Neural cell (in vitro differentiated cells): ENCODE data around the gene HNF1B. TPM values are rescaled to one million over a fixed set of nuclear protein-coding genes. Genes with fewer than 3 reads are reported as not detected.

ENCODE experiments used
- H2AFZ ChIP-seq: fragments of 200-600, 300-800 bp; sonication (generic), shearing (Covaris generic); 2 replicates; pipeline ENCODE4 v1.6.0; 2014; ENCODE audit warnings: low read depth, mild to moderate bottlenecking, antibody characterized with exemption, low read length, moderate library complexity
- H3F3A ChIP-seq: fragments of 200-600 bp; shearing (Covaris generic); 2 replicates; pipeline ENCODE4 v1.6.1; 2016; ENCODE audit warnings: mild to moderate bottlenecking, moderate library complexity, mixed read lengths, antibody characterized with exemption, low read length; ENCODE audit not compliant: insufficient read depth, poor library complexity, severe bottlenecking
- H3K27ac ChIP-seq: fragments of 200-600, 300-800 bp; sonication (generic), shearing (Covaris generic); 2 replicates; pipeline ENCODE4 v1.5.1; 2014; ENCODE audit warnings: mild to moderate bottlenecking, low read length, moderate library complexity
- H3K27me3 ChIP-seq: fragments of 300-800, 200-600 bp; sonication (generic), shearing (Covaris generic); 2 replicates; pipeline ENCODE4 v1.6.0; 2014; ENCODE audit warnings: mild to moderate bottlenecking, low read depth, low read length, moderate library complexity; ENCODE audit not compliant: insufficient read depth
- H3K36me3 ChIP-seq: fragments of 300-800, 200-600 bp; sonication (generic), shearing (Covaris generic); 2 replicates; pipeline ENCODE4 v1.5.1; 2014; ENCODE audit warnings: mild to moderate bottlenecking, antibody characterized with exemption, low read length, moderate library complexity; ENCODE audit not compliant: insufficient read depth
- H3K4me2 ChIP-seq: fragments of 300-800, 200-600 bp; sonication (generic), shearing (Covaris generic); 2 replicates; pipeline ENCODE4 v1.6.0; 2014; ENCODE audit warnings: mild to moderate bottlenecking, low read length
- H3K4me3 ChIP-seq: fragments of 300-800, 200-600 bp; sonication (generic), shearing (Covaris generic); 2 replicates; pipeline ENCODE4 v1.5.1; 2014; ENCODE audit warnings: mild to moderate bottlenecking, low read length, moderate library complexity
- H3K79me2 ChIP-seq: fragments of 200-600 bp; shearing (Covaris generic); replicated peaks from 2 replicates; pipeline ENCODE4 v1.6.0; 2014; ENCODE audit warnings: mild to moderate bottlenecking, low read length, moderate library complexity; ENCODE audit not compliant: insufficient read depth
- H3K9ac ChIP-seq: fragments of 300-800, 200-600 bp; sonication (generic), shearing (Covaris generic); 2 replicates; pipeline ENCODE4 v1.6.1; 2016; ENCODE audit warnings: mild to moderate bottlenecking, low read length, mixed read lengths
- H3K9me2 ChIP-seq: fragments of 200-600 bp; shearing (Covaris generic); 2 replicates; pipeline ENCODE4 v1.6.1; 2016; ENCODE audit warnings: mild to moderate bottlenecking, low read length, mixed read lengths; ENCODE audit not compliant: insufficient read depth
- H3K9me3 ChIP-seq: fragments of 200-600, 300-800 bp; sonication (generic), shearing (Covaris generic); 2 replicates; pipeline ENCODE4 v1.6.1; 2016; ENCODE audit warnings: mild to moderate bottlenecking, mixed run types, low read length, moderate library complexity, mixed read lengths
- H4K20me1 ChIP-seq: fragments of 200-600 bp; shearing (Covaris generic); 2 replicates; pipeline ENCODE4 v1.6.1; 2016; ENCODE audit warnings: mild to moderate bottlenecking, mixed run types; ENCODE audit not compliant: insufficient read depth
- EP300 ChIP-seq: fragments of 450-650 bp; conservative IDR thresholded peaks from 2 replicates; pipeline ENCODE4 v1.6.1; 2014; ENCODE audit warnings: antibody characterized with exemption, mild to moderate bottlenecking, moderate library complexity; ENCODE audit not compliant: poor library complexity, severe bottlenecking
- EZH2 ChIP-seq: fragments of 200-600, 300-800 bp; shearing (Covaris generic), sonication (generic); IDR thresholded peaks from 2 replicates; pipeline ENCODE4 v1.6.1; 2014; ENCODE audit warnings: antibody characterized with exemption, low read length, borderline replicate concordance, mild to moderate bottlenecking; ENCODE audit not compliant: insufficient read depth, poor library complexity, severe bottlenecking
- MXI1 ChIP-seq: fragments of 450-650 bp; conservative IDR thresholded peaks from 2 replicates; pipeline ENCODE4 v1.6.1; 2014; ENCODE audit warnings: antibody characterized with exemption, mild to moderate bottlenecking; ENCODE audit not compliant: poor library complexity, severe bottlenecking
- POLR2AphosphoS5 ChIP-seq: IDR thresholded peaks from 2 replicates; pipeline ENCODE4 v1.6.1; 2012
- RAD21 ChIP-seq: fragments of 450-650 bp; conservative IDR thresholded peaks from 2 replicates; pipeline ENCODE4 v1.6.1; 2014; ENCODE audit warnings: antibody characterized with exemption, mild to moderate bottlenecking, moderate library complexity
- SMC3 ChIP-seq: fragments of 450-650 bp; conservative IDR thresholded peaks from 2 replicates; pipeline ENCODE4 v1.6.1; 2014; ENCODE audit warnings: antibody characterized with exemption, mild to moderate bottlenecking, moderate library complexity; ENCODE audit not compliant: poor library complexity
- TAF1 ChIP-seq: IDR thresholded peaks from 2 replicates; pipeline ENCODE4 v1.6.1; 2012; ENCODE audit warnings: low read depth
- polyA plus RNA-seq: library from polyadenylated mRNA; depleted of rRNA; stranded (reverse); fragments of >200 nt; gene quantifications from 2 replicates; pipeline ENCODE4 v1.2.3, GENCODE V29; 2014
- TF ChIP-seq, protein P1 (sequence below): fragments of 450-650 bp; IDR thresholded peaks from 2 replicates; pipeline ENCODE4 v1.5.1; 2014; ENCODE audit warnings: antibody characterized with exemption, mild to moderate bottlenecking, moderate library complexity; ENCODE audit not compliant: poor library complexity, severe bottlenecking
- TF ChIP-seq, protein P2 (sequence below): IDR thresholded peaks from 2 replicates; pipeline ENCODE4 v1.6.1; 2012; ENCODE audit warnings: borderline replicate concordance

Gene HNF1B
- polyA plus RNA-seq, 1 donor from 2014 or later, result not detected

GRCh38 chr17:37706446-37706845, 38.4 kb downstream of the HNF1B start:
- TF ChIP-seq SMC3 (no peak), POLR2AphosphoS5 (no peak), EZH2 (no peak), RAD21 (no peak), MXI1 (no peak), TAF1 (no peak), EP300 (no peak)
- TF ChIP-seq, protein P1, sequence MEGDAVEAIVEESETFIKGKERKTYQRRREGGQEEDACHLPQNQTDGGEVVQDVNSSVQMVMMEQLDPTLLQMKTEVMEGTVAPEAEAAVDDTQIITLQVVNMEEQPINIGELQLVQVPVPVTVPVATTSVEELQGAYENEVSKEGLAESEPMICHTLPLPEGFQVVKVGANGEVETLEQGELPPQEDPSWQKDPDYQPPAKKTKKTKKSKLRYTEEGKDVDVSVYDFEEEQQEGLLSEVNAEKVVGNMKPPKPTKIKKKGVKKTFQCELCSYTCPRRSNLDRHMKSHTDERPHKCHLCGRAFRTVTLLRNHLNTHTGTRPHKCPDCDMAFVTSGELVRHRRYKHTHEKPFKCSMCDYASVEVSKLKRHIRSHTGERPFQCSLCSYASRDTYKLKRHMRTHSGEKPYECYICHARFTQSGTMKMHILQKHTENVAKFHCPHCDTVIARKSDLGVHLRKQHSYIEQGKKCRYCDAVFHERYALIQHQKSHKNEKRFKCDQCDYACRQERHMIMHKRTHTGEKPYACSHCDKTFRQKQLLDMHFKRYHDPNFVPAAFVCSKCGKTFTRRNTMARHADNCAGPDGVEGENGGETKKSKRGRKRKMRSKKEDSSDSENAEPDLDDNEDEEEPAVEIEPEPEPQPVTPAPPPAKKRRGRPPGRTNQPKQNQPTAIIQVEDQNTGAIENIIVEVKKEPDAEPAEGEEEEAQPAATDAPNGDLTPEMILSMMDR, result no peak
- TF ChIP-seq, protein P2, sequence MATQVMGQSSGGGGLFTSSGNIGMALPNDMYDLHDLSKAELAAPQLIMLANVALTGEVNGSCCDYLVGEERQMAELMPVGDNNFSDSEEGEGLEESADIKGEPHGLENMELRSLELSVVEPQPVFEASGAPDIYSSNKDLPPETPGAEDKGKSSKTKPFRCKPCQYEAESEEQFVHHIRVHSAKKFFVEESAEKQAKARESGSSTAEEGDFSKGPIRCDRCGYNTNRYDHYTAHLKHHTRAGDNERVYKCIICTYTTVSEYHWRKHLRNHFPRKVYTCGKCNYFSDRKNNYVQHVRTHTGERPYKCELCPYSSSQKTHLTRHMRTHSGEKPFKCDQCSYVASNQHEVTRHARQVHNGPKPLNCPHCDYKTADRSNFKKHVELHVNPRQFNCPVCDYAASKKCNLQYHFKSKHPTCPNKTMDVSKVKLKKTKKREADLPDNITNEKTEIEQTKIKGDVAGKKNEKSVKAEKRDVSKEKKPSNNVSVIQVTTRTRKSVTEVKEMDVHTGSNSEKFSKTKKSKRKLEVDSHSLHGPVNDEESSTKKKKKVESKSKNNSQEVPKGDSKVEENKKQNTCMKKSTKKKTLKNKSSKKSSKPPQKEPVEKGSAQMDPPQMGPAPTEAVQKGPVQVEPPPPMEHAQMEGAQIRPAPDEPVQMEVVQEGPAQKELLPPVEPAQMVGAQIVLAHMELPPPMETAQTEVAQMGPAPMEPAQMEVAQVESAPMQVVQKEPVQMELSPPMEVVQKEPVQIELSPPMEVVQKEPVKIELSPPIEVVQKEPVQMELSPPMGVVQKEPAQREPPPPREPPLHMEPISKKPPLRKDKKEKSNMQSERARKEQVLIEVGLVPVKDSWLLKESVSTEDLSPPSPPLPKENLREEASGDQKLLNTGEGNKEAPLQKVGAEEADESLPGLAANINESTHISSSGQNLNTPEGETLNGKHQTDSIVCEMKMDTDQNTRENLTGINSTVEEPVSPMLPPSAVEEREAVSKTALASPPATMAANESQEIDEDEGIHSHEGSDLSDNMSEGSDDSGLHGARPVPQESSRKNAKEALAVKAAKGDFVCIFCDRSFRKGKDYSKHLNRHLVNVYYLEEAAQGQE, result no peak

GRCh38 chr17:37702598-37702997, 42.3 kb downstream of the HNF1B start:
- H2AFZ ChIP-seq, result no peak overlapping the region

More at GRCh38 chr17:37706446-37706845, 38.4 kb downstream of the HNF1B start:
- Histone ChIP-seq H3K9me2 (no peaks in the 10 kb centered on the region), H2AFZ (no peak overlapping the region), H3K27me3 (no peaks in the 10 kb centered on the region), H3K9me3 (no peaks in the 10 kb centered on the region), H3K4me2 (no peak overlapping the region), H3K36me3 (no peaks in the 10 kb centered on the region), H3K79me2 (no peaks in the 10 kb centered on the region), H4K20me1 (no peaks in the 10 kb centered on the region), H3K27ac (no peak overlapping the region), H3K4me3 (no peak overlapping the region), H3K9ac (no peak overlapping the region), H3F3A (no peaks in the 10 kb centered on the region)

More at GRCh38 chr17:37702598-37702997, 42.3 kb downstream of the HNF1B start:
- Histone ChIP-seq H3K9me2 (no peaks in the 10 kb centered on the region), H3K27me3 (no peaks in the 10 kb centered on the region), H3F3A (no peaks in the 10 kb centered on the region), H4K20me1 (no peaks in the 10 kb centered on the region), H3K4me2 (no peak overlapping the region), H3K27ac (no peak overlapping the region), H3K9ac (no peak overlapping the region), H3K4me3 (no peak overlapping the region), H3K9me3 (no peaks in the 10 kb centered on the region), H3K36me3 (no peaks in the 10 kb centered on the region), H3K79me2 (no peaks in the 10 kb centered on the region)
- TF ChIP-seq, protein P2, result no peak
- TF ChIP-seq RAD21, result no peak
